IMR-90 (cell line): Measurements from ENCODE around the gene PRKAR1B. TPM values are rescaled to one million over a fixed set of nuclear protein-coding genes. Genes with fewer than 3 reads are reported as not detected.
"Not testable (repeated sequence)": the region's sequence is repeated elsewhere in the genome, so short reads cannot be mapped to it uniquely, and the experiment has no call there.

Source experiments
- ATAC-seq: fragments of 200-7000 bp; cut with Tn5 transposase; 2 replicates; pipeline ENCODE4 v1.9.1; 2020; ENCODE audit warnings: low read depth, mild to moderate bottlenecking, moderate library complexity
- BruUV-seq: library from RNA; stranded (reverse); fragments of 400-500 nt; replicated peaks from 2 replicates; lab custom pipeline; 2021; lab: Mats Ljungman, UMichigan
- CTCF ChIA-PET: fragments of 300-600 bp; formaldehyde crosslinking; extraction: SDS; loops from one replicate; lab custom pipeline; 2021; ENCODE audit warnings: antibody characterized with exemption; lab: Yijun Ruan, JAX
- POLR2A ChIA-PET: fragments of 300-600 bp; sonication (Branson Sonifier 250); formaldehyde crosslinking; loops from one replicate; lab custom pipeline; 2022; ENCODE audit warnings: antibody characterized with exemption; ENCODE audit not compliant: unreplicated experiment; lab: Charles Lee
- DNase-seq: peaks from one replicate; pipeline ENCODE4 v3.0.0; 2013
- H2AFZ ChIP-seq: replicated peaks from 2 replicates; pipeline ENCODE3; 2013; ENCODE audit warnings: low read length, mild to moderate bottlenecking; ENCODE audit not compliant: poor library complexity
- H2AK5ac ChIP-seq: 2 replicates; pipeline ENCODE4 v1.6.1; 2013; ENCODE audit warnings: low read depth, low read length, inconsistent platforms
- H2AK9ac ChIP-seq: replicated peaks from 2 replicates; pipeline ENCODE3; 2013; ENCODE audit warnings: mild to moderate bottlenecking, low read depth, low read length, moderate library complexity; ENCODE audit not compliant: poor library complexity
- H2BK120ac ChIP-seq: 2 replicates; pipeline ENCODE4 v1.6.1; 2013; ENCODE audit warnings: low read depth, low read length, inconsistent platforms
- H2BK15ac ChIP-seq: 3 replicates; pipeline ENCODE4 v1.6.1; 2013; ENCODE audit warnings: low read depth, low read length, inconsistent platforms
- H2BK20ac ChIP-seq: 2 replicates; pipeline ENCODE4 v1.6.1; 2013; ENCODE audit warnings: low read depth, mild to moderate bottlenecking, inconsistent platforms, low read length, moderate library complexity
- H2BK5ac ChIP-seq: 2 replicates; pipeline ENCODE4 v1.6.1; 2013; ENCODE audit warnings: mild to moderate bottlenecking, low read depth, low read length, inconsistent platforms; ENCODE audit not compliant: poor library complexity, severe bottlenecking
- H3K14ac ChIP-seq: replicated peaks from 2 replicates; pipeline ENCODE4 v1.6.1; 2013; ENCODE audit warnings: low read depth, low read length, inconsistent platforms
- H3K18ac ChIP-seq: 2 replicates; pipeline ENCODE4 v1.6.1; 2013; ENCODE audit warnings: low read depth, low read length, control low read depth
- H3K23ac ChIP-seq: 2 replicates; pipeline ENCODE4 v1.6.1; 2013; ENCODE audit warnings: low read depth, low read length, inconsistent platforms
- H3K27ac ChIP-seq: 2 replicates; pipeline ENCODE4 v1.5.1; 2013; ENCODE audit warnings: mild to moderate bottlenecking, control low read depth, low read length; ENCODE audit not compliant: insufficient read depth
- H3K27me3 ChIP-seq: 2 replicates; pipeline ENCODE4 v1.6.1; 2013; ENCODE audit warnings: low read length; ENCODE audit not compliant: control insufficient read depth, insufficient read depth
- H3K36me3 ChIP-seq: 2 replicates; pipeline ENCODE4 v1.6.1; 2013; ENCODE audit warnings: low read length, mixed read lengths; ENCODE audit not compliant: control insufficient read depth, insufficient read depth
- H3K4ac ChIP-seq: 2 replicates; pipeline ENCODE4 v1.6.1; 2013; ENCODE audit warnings: low read depth, low read length, inconsistent platforms
- H3K4me1 ChIP-seq: 2 replicates; pipeline ENCODE4 v1.6.1; 2013; ENCODE audit warnings: low read length, mixed read lengths; ENCODE audit not compliant: control insufficient read depth, insufficient read depth
- H3K4me2 ChIP-seq: 2 replicates; pipeline ENCODE4 v1.6.1; 2013; ENCODE audit warnings: low read depth, mild to moderate bottlenecking, control low read depth, low read length, moderate library complexity
- H3K4me3 ChIP-seq: 2 replicates; pipeline ENCODE4 v1.5.1; 2013; ENCODE audit warnings: low read depth, mild to moderate bottlenecking, control low read depth, low read length, moderate library complexity; ENCODE audit not compliant: insufficient read depth
- H3K56ac ChIP-seq: 2 replicates; pipeline ENCODE4 v1.6.1; 2013; ENCODE audit warnings: low read length, inconsistent platforms; ENCODE audit not compliant: insufficient read depth; ENCODE audit errors: extremely low read depth
- H3K79me1 ChIP-seq, 2 experiments: 2 replicates each; pipeline ENCODE4 v1.6.1; 2013; ENCODE audit warnings: low read length in 2 of 2, inconsistent platforms in 1 of 2, low read depth in 1 of 2
- H3K9ac ChIP-seq: 2 replicates; pipeline ENCODE4 v1.6.1; 2013; ENCODE audit warnings: low read depth, low read length, control low read depth
- H3K9me1 ChIP-seq: 2 replicates; pipeline ENCODE4 v1.6.1; 2013; ENCODE audit warnings: low read length, inconsistent platforms; ENCODE audit not compliant: insufficient read depth
- H3K9me3 ChIP-seq: 2 replicates; pipeline ENCODE4 v1.6.1; 2013; ENCODE audit warnings: low read length; ENCODE audit not compliant: control insufficient read depth, insufficient read depth
- H4K20me1 ChIP-seq: 2 replicates; pipeline ENCODE4 v1.6.1; 2013; ENCODE audit warnings: low read length, inconsistent platforms; ENCODE audit not compliant: insufficient read depth
- H4K5ac ChIP-seq: 2 replicates; pipeline ENCODE4 v1.6.1; 2013; ENCODE audit warnings: mild to moderate bottlenecking, low read depth, low read length, control low read depth
- H4K8ac ChIP-seq, 2 experiments: 2 replicates each; pipeline ENCODE4 v1.6.1; 2013; ENCODE audit warnings: low read depth in 2 of 2, low read length in 2 of 2, control low read depth in 1 of 2, inconsistent platforms in 1 of 2
- H4K91ac ChIP-seq: 2 replicates; pipeline ENCODE4 v1.6.1; 2013; ENCODE audit warnings: low read depth, low read length, inconsistent platforms; ENCODE audit not compliant: insufficient read depth
- WGBS, 2 experiments: methylation state at CpG; one replicate each; pipeline versions ENCODE4 v1.1.5 to v1.1.7; 2013; ENCODE audit warnings: missing lambda C conversion rate in 2 of 2; ENCODE audit not compliant: insufficient read length in 1 of 2; ENCODE audit errors: extremely low coverage in 2 of 2; 5-methylcytosine and 5-hydroxymethylcytosine counted together
- dilution Hi-C: fragments of 300-500 bp; cut with HindIII; formaldehyde crosslinking; loops from one replicate; pipeline ENCODE4 v1.14.3; 2018; ENCODE audit warnings: low sequenced_read_pairs; ENCODE audit not compliant: unreplicated experiment
- in situ Hi-C: fragments of 300-500 bp; cut with MboI; formaldehyde crosslinking; loops from 3 replicates; pipeline ENCODE4 v1.14.3; 2019; ENCODE audit warnings: low sequenced_read_pairs, inconsistent platforms, mixed read lengths
- intact Hi-C: fragments of 100-400 bp; cut with micrococcal nuclease; formaldehyde crosslinking; loops from 2 replicates; pipeline ENCODE4 v1.10.0; 2022
- polyA plus RNA-seq, 3 experiments: library from polyadenylated mRNA; depleted of rRNA; stranded (reverse); fragments of >200 nt; gene quantifications; 2 replicates each; pipeline ENCODE4 v1.2.3, GENCODE V29; 2012; ENCODE audit warnings: low replicate concordance in 1 of 3
- total RNA-seq: library from RNA; depleted of rRNA; stranded (reverse); fragments of >200 nt; gene quantifications from 2 replicates; pipeline ENCODE4 v1.2.3, GENCODE V29; 2012

The PRKAR1B gene
- total and polyA plus RNA-seq, 2 of the 4 experiments (the other 2 are of a cell fraction): 15.2 to 20.2 TPM

GRCh38 chr7:552151-552867 is 174.8 kb downstream of the PRKAR1B start:
- H3K9me1 ChIP-seq, DNase-seq, H2BK15ac ChIP-seq, H3K36me3 ChIP-seq, H3K9me3 ChIP-seq, H2BK20ac ChIP-seq, H2AK5ac ChIP-seq, intact Hi-C loops, ATAC-seq, BruUV-seq, H2AFZ ChIP-seq, H3K56ac ChIP-seq, H3K4me1 ChIP-seq, H2BK5ac ChIP-seq, CTCF ChIA-PET, H3K79me1 ChIP-seq, H3K4ac ChIP-seq, H3K4me3 ChIP-seq, H4K8ac ChIP-seq, POLR2A ChIA-PET, H3K9ac ChIP-seq, H3K4me2 ChIP-seq, H2AK9ac ChIP-seq, H3K14ac ChIP-seq, dilution Hi-C loops, H3K27ac ChIP-seq, H4K5ac ChIP-seq, H3K27me3 ChIP-seq, H3K18ac ChIP-seq, H4K20me1 ChIP-seq, H3K23ac ChIP-seq, H4K91ac ChIP-seq, H2BK120ac ChIP-seq, in situ Hi-C loops: not testable (repeated sequence)
- 90% methylated on average over 11 of the region's 32 CpGs; no CpG with 5 or more reads in 1 of the 2 experiments for WGBS, 2 experiments

DNA sequence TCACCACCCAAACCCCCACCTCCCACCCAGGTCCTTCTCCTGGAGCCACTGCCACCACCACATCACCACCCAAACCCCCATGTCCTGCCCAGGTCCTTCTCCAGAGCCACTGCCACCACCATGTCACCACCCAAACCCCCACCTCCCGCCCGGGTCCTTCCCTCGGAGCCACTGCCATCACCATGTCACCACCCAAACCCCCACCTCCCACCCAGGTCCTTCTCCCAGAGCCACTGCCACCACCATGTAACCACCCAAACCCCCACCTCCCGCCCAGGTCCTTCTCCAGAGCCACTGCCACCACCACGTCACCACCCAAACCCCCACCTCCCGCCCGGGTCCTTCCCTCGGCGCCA is 175.5 kb downstream of the PRKAR1B start:
- H3K27me3 ChIP-seq, H4K91ac ChIP-seq, H3K18ac ChIP-seq, H3K56ac ChIP-seq, intact Hi-C loops, H3K14ac ChIP-seq, H3K9me3 ChIP-seq, H3K4ac ChIP-seq, H2BK5ac ChIP-seq, H2AK5ac ChIP-seq, H3K9me1 ChIP-seq, H3K27ac ChIP-seq, CTCF ChIA-PET, H3K79me1 ChIP-seq, H2BK20ac ChIP-seq, DNase-seq, in situ Hi-C loops, BruUV-seq, POLR2A ChIA-PET, H4K20me1 ChIP-seq, H2BK15ac ChIP-seq, H4K8ac ChIP-seq, dilution Hi-C loops, H3K4me2 ChIP-seq, H3K23ac ChIP-seq, H2AFZ ChIP-seq, H2BK120ac ChIP-seq, H3K4me1 ChIP-seq, H2AK9ac ChIP-seq, H3K36me3 ChIP-seq, H3K9ac ChIP-seq, H3K4me3 ChIP-seq, H4K5ac ChIP-seq, ATAC-seq: not testable (repeated sequence)
- 67% methylated on average over 1 of the region's 9 CpGs; no CpG with 5 or more reads in 1 of the 2 experiments for WGBS, 2 experiments
